Uterus (tissue), 4 donors: ENCODE data around the gene LINC01488. TPM values are rescaled to one million over a fixed set of nuclear protein-coding genes. Genes with fewer than 3 reads are reported as not detected.

ENCODE experiments used
- DNase-seq, 2 donors: peaks; one replicate each; pipeline ENCODE4 v3.0.0-alpha.2; 2019 to 2020
- H3K27ac ChIP-seq, 2 donors: fragments of 200-600 bp; sonication (generic); 1 replicate in 1 of 2; 2 replicates in 1 of 2; pipeline ENCODE4 v1.5.1; 2016 to 2018
- H3K27me3 ChIP-seq, 2 donors: fragments of 200-600 bp; sonication (generic); one replicate each; pipeline ENCODE4 v1.5.1; 2018 to 2019; ENCODE audit warnings: control low read depth in 1 of 2
- H3K36me3 ChIP-seq, 2 donors: fragments of 200-600 bp; sonication (generic); one replicate each; pipeline ENCODE4 v1.5.1; 2019; ENCODE audit warnings: control low read depth in 1 of 2
- H3K4me1 ChIP-seq, 2 donors: fragments of 200-600 bp; sonication (generic); one replicate each; pipeline ENCODE4 v1.5.1; 2018 to 2019; ENCODE audit warnings: control low read depth in 1 of 2
- H3K4me3 ChIP-seq, 2 donors: fragments of 200-600 bp; sonication (generic); 1 replicate in 1 of 2; 2 replicates in 1 of 2; pipeline ENCODE4 v1.5.1; 2018 to 2019; ENCODE audit warnings: mild to moderate bottlenecking in 1 of 2
- H3K9me3 ChIP-seq, 2 donors: fragments of 200-600 bp; sonication (generic); one replicate each; pipeline ENCODE4 v1.5.1; 2019; ENCODE audit warnings: control low read depth in 1 of 2
- CTCF ChIP-seq, 4 experiments: fragments of 200-600 bp in 2 of 4; fragments of 450-650 bp in 2 of 4; sonication (generic) in 2 of 4; IDR thresholded peaks; one replicate each; pipeline ENCODE4 v1.5.1; 2016 to 2019; ENCODE audit warnings: antibody characterized with exemption in 4 of 4, mild to moderate bottlenecking in 2 of 4, moderate library complexity in 1 of 4
- POLR2A ChIP-seq, 2 donors: fragments of 450-650 bp; IDR thresholded peaks; one replicate each; pipeline ENCODE4 v1.6.1; 2016; ENCODE audit warnings: antibody characterized with exemption in 2 of 2, mild to moderate bottlenecking in 1 of 2, moderate library complexity in 1 of 2
- intact Hi-C: fragments of 100-400 bp; cut with DNase I; formaldehyde crosslinking; loops from one replicate; pipeline ENCODE4 v1.15.1; 2023; ENCODE audit warnings: low total_unique reads
- total RNA-seq, 4 donors: library from RNA; depleted of rRNA in 3 of 4; stranded (reverse); fragments of >200 nt in 3 of 4; gene quantifications; one replicate each; pipeline versions ENCODE4 v1.1.0 to v1.2.4, GENCODE V29; 2014 to 2023
- donor health status: DM: yes; HTN: yes; CAD: no.

The LINC01488 gene
- total RNA-seq, 4 donors from 2014 or later = not detected

DNA sequence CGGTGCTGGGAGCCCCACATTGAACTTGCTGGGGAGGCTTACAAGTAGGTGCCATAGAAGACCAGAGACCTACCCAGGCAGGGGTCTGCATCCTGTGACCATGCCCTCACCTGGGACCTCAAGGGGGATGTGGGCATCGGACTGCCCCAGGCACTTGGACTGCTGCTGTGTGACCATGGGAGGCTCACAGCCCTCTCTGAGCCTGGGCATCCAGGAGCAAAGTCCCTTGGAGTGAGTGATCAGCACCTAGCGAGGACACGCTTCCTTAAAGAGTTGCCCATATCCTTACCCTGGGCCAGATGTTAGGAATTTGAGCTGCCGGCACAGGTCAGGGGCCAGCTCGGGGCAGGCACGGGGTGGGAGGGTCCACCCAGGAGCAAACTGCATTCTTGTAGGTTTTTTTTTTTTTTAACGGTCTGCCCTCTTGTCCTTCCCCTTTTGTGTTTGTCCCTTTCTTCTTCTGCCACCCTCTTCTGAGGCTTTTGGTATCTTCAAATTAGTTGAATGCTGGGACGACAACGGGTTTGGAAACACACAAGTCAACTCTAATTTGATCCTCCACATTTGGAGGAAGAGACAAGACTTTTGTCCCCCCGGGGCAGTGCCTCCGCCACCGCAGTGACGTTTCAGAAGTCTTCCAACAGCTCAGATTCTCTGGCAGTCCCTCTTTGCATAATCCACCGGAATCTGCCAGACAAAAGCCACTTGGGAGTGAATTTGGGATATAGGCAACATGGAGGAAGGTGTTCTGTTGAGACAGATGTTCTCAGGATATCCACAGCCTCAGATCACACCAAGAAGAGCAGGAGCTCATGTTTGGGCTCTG is 46.1 kb upstream of the LINC01488 start:
- TF ChIP-seq POLR2A (IDR thresholded peaks at IDR 0.05) (no peak), CTCF (IDR thresholded peaks at IDR 0.05) (no peak)
- intact Hi-C loops = no loop called here
- no peak overlapping the region for H3K27ac ChIP-seq
- H3K36me3 ChIP-seq = no peaks in the 10 kb centered on the region
- H3K27me3 ChIP-seq = no peaks in the 10 kb centered on the region
- no peak overlapping the region for H3K4me3 ChIP-seq
- H3K4me1 ChIP-seq = no peaks in the 10 kb centered on the region
- H3K9me3 ChIP-seq = no peaks in the 10 kb centered on the region
- no peak for DNase-seq

DNA sequence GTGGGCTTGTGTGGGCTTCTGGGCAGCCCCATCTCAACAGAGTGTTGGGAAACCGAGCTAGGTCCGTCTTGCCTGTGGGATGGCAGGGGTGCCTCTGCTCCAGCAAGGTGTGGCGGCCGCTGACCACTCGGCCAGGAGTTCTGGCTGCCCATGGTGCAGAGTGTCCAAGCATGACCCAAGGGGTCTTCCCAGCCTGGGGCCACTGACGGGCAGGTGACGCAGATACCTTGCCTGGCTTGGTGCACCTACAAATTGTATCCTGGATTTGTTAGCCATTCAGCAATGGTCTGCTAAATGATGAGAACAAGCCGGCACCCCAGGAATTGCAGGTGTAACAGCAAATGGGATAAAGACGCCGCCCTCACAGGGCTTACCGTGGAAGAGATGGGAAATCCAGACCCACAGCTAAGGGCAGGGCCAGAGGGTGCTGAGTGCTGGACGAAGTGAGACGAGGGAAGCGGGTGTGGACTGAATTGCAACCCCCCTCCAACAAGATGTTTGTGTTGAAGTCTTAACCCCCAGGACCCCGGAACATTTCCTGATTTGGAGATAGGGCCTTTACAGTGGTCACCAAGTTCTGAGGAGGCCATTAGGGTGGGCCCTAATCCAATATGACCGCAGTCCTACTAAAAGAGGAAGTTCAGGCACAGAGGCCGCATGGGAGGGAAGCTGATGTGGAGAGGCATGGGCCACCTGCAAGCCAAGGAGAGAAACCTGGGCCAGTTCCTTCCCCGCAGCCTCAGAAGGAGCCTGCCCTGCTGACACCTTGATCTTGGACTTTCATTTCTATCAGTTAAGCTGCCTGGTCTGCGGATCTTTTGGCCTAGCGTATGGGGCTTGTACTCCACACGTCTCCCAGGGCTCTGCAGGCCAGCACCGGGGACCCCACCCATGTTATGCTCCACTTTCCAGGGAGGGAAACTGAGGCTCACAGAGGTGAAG is 45.2 kb upstream of the LINC01488 start:
- TF ChIP-seq POLR2A (IDR thresholded peaks at IDR 0.05) (no peak), CTCF (IDR thresholded peaks at IDR 0.05) (no peak)
- intact Hi-C loops = no loop called here

GRCh38 chr11:69437001-69437875 is 44.2 kb upstream of the LINC01488 start:
- Histone ChIP-seq H3K27ac (no peak overlapping the region), H3K36me3 (no peaks in the 10 kb centered on the region), H3K4me3 (no peak overlapping the region), H3K27me3 (no peaks in the 10 kb centered on the region), H3K4me1 (no peaks in the 10 kb centered on the region), H3K9me3 (no peaks in the 10 kb centered on the region)
- TF ChIP-seq POLR2A (IDR thresholded peaks at IDR 0.05) = no peak
- no peak for TF ChIP-seq CTCF (IDR thresholded peaks at IDR 0.05)
- DNase-seq = no peak
- intact Hi-C loops = no loop called here

More for the DNA sequence above, 45.2 kb upstream of the LINC01488 start:
- H3K9me3 ChIP-seq = no peaks in the 10 kb centered on the region
- H3K27me3 ChIP-seq = no peaks in the 10 kb centered on the region
- H3K27ac ChIP-seq = no peak overlapping the region
- H3K4me3 ChIP-seq = no peak overlapping the region
- H3K4me1 ChIP-seq = no peaks in the 10 kb centered on the region
- no peaks in the 10 kb centered on the region for H3K36me3 ChIP-seq
- DNase-seq = no peak

- Histone ChIP-seq H3K4me3 (no peak overlapping the region), H3K36me3 (no peaks in the 10 kb centered on the region), H3K9me3 (no peaks in the 10 kb centered on the region), H3K4me1 (peaks cover 4 to 5% of the 10 kb centered on the region in 2 donors), H3K27me3 (no peaks in the 10 kb centered on the region), H3K27ac (no peak overlapping the region)
- no peak for DNase-seq
- TF ChIP-seq CTCF (IDR thresholded peaks at IDR 0.05) (no peak), POLR2A (IDR thresholded peaks at IDR 0.05) (no peak)
- intact Hi-C loops = no loop called here
Measured at GRCh38 chr11:69437876-69438205, 43.6 kb upstream of the LINC01488 start.
